ENCODE results near the gene ADAM22.

DNA sequence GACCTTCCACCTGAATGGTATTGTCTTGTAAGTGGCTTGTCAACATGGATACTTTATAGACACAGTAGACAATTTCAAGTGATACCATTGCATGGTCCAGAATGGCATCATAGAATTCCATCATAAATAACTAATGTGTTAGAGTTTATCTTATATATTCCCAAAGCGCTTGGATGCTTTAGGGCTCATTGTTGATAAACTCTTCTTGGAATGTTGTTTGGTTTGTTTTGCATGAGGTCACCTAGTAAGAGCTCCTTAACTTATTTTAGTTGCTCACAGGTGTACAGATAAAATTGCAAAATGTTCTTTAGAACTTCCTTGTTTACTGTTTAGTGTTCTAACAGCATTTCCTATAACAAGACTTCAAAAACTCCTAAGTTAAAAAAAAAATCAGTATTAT is 249.0 kb downstream of the ADAM22 start:
- TF ChIP-seq CTCF (IDR thresholded peaks at IDR 0.05) (no peak), RAD21 (conservative IDR thresholded peaks at IDR 0.05 in 1 of 2, IDR thresholded peaks at IDR 0.05 in 1 of 2) (no peak), POLR2A (IDR thresholded peaks at IDR 0.05; ENCODE audit: low read length) (no peak), CEBPB (IDR thresholded peaks at IDR 0.05) (no peak), PHF8 (IDR thresholded peaks at IDR 0.05; ENCODE audit: borderline replicate concordance, low read depth) (no peak), NR3C1 (IDR thresholded peaks at IDR 0.05) (no peak), FOSB (CRISPR knock-in tag; IDR thresholded peaks at IDR 0.05) (no peak), SMC3 (IDR thresholded peaks at IDR 0.05) (no peak), BCL3 (IDR thresholded peaks at IDR 0.05) (no peak), BHLHE40 (IDR thresholded peaks at IDR 0.05; ENCODE audit: low read depth, low read length) (no peak), JUN (IDR thresholded peaks at IDR 0.05) (no peak), ESRRA (IDR thresholded peaks at IDR 0.05; ENCODE audit: borderline replicate concordance, low read length) (no peak)

Measured in A549 (cell line).